Effector CD4-positive, alpha-beta T cell (primary cell): ENCODE measurements around the gene OR2T2.
"Not testable (repeated sequence)": the region's sequence is repeated elsewhere in the genome, so short reads cannot be mapped to it uniquely, and the experiment has no call there.

Source experiments
- DNase-seq: peaks from one replicate; pipeline ENCODE4 v3.0.0-alpha.2; 2020

The OR2T2 gene

DNA sequence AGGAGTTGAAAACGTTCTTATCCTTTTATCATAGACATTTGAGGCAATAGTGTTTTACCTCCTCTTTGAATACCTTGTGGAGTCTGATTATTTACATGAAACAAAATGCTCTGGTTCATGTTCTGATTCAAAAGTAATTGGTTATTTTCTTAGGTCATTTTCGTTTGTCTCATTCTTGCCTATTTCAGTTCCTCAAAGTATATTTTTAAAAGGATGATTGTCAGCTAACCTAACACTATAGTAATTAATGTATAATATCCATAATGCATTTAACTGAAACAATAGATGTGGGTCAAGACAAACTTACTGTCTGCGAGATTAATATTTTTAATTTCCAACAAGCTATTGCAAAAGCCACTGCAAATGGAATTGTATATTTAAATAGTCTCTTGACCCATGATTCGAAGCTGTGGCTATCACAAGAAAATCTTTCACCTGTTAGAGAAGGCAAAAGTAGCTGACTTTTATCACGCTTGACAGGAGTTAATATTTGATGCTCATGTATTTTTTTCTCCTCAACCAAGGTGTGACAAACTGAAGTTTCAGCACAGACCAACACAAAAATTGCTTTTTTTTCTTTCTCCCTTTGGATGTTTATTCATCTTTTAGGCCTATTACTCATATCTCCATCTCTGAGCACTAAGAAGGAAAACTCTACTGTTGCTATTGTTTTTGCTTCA is 5.2 kb downstream of the OR2T2 start:
- DNase-seq, result not testable (repeated sequence)

DNA sequence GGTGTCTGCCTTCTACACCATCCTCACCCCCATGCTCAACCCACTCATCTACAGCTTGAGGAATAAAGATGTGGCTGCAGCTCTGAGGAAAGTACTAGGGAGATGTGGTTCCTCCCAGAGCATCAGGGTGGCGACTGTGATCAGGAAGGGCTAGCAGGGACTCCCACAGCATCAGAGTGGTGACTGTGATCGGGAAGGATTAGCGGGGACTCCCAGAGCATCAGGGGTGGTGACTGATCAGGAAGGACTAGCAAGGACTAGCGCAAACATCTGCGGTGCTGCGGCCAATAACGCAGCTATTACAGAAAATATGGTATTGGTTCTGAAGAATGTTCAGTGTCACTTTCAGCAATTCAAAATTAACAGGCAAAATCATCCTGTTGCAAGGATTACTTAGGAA is 8.2 kb downstream of the OR2T2 start:
- not testable (repeated sequence) for DNase-seq

DNA sequence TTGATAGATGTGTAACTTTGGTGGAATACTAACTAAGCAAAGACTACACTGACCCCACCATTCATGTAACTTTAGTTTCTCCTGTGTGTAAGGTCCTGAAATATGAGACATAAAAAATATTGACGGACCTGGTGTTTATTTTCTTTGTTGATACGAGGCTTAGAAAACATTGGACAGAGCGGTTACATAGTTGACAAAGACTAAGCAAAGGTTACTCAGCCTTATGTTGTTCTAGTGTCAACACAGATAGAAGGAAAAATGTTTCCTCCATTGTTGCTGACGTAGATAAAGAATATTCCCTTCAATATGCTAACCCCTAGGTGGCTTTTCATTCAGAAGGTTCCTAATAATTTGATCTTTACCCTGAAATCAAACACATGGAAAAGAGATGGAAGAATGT is 9.6 kb downstream of the OR2T2 start:
- not testable (repeated sequence) for DNase-seq

DNA sequence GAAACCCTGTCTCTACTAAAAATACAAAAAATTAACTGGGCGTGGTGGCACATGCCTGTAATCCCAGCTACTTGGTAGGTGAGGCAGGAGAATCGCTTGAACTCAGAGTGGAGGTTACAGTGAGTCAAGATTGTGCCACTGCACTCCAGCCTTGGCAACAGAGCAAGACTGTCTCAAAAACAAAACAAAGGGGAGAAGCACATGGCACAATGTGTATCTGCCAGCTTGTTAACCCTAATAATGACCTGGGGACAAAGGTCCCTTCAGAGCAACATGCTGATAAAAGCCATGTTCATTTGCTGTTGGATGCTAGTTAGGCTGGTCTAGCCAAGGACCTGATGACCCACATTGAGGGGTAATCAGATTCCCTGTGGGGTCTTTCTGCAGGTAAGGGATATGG is 11.2 kb downstream of the OR2T2 start:
- not testable (repeated sequence) for DNase-seq

DNA sequence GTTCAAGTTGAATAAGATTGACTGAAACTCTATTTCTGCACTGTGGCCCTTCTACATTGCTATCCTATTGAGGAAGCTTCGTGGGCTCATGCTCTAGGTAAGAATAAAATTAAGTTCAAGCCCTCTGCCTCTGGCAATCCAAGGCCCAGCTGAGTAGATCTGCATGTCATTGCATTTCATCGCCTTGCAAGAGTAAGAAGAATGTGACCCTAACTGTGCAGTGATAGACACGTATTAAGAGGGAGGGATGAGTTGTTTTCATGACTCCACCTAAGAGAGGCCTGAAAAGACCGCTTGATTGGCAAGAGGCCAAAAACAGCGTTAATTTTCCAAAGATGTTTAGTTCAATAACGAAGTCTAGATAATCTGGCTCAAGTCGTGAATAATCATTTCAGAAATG is 13.7 kb downstream of the OR2T2 start:
- not testable (repeated sequence) for DNase-seq

DNA sequence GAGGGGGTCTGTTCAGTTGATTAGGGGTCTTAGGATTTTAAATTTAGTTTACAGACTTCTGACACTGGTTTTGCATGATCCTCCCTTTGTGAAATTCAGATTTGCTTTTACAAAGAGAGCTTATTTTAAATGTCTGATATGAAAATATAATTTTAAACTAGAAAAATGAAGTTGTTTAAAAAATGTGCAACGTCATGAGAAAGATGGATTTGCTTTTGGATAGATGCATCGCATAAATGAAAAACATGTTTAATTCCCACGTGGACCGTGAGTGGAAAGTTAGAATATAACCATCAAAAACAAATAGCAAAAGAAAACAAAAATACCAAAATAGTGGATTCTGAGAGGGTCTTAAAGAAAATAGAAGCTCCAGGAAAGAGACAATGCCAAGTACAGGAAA is 25.7 kb downstream of the OR2T2 start:
- DNase-seq, result no peak

DNA sequence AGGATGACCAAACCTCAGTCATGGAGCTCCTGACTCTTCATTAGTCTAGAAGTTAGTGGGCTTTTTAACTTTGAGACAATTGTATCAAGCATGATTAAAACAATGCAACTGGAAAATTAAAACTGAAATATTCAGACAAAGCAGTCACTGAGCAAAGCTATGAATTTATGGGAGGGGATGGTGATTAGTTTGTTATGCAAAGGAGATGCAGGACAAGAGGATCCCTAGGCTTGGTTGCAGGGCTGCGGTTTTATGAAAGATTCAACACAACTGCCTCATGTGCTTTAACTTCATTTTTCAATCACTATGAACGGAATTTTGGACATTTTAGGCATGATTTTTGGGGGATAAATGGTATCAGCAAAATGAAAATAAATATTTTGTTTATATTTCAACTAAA is 26.7 kb downstream of the OR2T2 start:
- DNase-seq, result not testable (repeated sequence)

DNA sequence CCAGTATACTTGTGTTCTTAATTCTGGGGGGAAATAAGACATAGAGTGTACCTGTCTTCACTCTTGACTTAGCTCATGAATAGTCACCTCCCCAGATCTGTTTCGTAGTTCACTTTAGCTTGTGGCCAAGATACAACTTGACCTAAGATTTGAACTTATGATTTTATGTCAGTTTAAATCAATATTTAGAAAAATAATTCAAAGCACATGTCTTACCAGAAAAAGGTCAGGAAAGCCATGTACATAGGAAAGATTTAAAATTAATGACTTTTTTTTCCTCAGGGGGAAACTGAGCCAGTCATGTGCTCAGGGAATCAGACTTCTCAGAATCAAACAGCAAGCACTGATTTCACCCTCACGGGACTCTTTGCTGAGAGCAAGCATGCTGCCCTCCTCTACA is 27.6 kb downstream of the OR2T2 start, which contains the start of gene OR2T3:
TSS of gene OR2T3 (plus strand) at position 301 of the 400 bp plus-strand sequence. CDS start at position 301, 0 bp downstream.
- DNase-seq, result not testable (repeated sequence)

DNA sequence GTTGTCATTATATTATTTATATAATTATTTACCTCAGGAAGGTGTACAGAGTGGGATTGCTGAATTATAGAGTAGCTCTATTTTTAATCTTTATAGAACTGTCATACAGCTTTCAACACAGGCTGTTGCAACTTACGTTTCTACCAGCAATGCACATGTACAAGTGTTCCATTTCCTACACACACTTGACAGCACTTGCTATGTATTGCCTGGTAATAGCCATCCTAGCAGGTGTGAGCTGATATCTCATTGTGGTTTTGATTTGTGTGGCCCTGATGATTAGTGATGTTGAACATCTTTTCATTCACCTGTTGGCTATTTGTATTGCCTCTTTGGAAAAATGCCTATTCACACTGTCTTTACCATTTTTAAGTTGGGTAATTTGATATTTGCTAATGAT is 30.2 kb downstream of the OR2T2 start:
- not testable (repeated sequence) for DNase-seq

DNA sequence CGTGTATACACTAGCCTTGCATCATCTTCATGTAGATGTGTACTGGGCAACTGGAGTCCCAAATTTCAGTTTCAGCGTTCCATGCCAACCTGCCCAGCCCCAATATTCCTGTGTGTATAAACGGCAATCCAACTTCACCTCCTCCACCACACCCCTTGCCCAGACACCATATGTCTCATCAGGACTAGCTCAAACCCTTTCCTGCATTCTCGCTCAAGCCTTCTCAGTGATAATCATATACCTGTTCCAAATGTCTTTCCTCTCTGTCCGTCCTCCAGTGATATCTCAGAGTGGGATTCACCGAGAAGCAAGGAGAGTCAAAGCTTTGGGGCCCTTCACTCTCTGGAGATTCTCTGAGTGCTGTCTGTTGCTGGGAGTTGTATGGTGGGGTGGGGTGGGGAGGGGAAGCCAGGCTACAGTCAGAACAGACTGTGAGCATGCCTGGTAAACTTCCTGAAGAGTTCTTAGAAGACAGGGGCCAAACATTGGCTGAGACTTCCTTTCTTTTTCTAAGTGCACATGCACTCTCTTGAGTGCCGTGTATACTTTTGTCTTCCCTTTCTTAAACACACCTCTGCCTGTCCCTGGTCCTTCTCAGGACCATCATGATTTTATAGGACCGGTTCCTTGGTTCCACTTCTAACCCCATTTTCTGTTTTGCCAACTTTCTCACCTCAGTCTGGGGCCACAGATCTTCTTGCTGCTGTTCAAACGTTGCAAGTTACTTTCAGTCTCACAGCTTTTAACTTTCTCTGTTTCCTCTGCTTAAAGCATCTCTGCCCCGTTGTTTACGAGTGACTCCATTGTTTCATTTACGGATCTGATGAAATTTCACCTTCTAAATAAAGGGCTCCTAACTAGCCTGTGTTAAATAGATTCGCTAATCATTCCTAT is 36.5 kb downstream of the OR2T2 start:
- DNase-seq, result not testable (repeated sequence)

DNA sequence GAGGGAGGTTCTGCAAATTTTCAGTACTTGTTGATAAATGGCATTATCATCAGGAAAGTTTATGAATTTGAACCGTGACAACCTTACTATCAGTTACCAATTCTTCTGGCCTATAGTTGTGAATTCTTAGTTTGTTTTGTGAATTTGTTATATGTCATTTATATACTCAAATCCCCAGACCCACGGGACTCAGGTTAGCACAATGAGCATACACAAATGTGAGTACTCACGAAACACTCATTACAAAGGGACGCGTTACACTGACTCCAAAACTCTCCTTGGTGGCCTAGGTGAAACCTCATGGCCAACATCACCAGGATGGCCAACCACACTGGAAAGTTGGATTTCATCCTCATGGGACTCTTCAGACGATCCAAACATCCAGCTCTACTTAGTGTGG is 42.9 kb downstream of the OR2T2 start, which contains the start of gene OR2T5:
TSS of gene OR2T5 (plus strand) at position 301 of the 400 bp plus-strand sequence. CDS start at position 301, 0 bp downstream.
- DNase-seq, result not testable (repeated sequence)

DNA sequence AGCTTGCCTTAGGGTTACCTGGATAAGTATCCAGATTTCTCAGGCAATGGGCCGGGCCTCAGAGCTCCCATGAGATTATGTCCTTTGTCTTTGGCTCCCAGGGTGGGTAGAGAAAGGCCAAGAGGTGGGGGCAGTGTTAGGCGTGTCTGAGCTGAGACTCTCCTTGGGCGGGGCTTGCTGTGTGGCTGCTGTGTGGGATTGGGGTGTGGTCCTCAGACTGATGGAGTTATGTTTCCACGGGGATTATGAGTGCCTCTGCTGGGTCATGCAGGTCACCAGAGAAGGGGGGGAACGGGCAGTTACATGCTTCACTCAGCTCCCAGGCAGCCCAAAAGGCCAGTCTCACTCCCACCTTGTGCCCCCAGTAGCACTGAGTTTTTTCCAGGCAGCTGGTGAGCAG is 51.2 kb downstream of the OR2T2 start:
- DNase-seq, result not testable (repeated sequence)

DNA sequence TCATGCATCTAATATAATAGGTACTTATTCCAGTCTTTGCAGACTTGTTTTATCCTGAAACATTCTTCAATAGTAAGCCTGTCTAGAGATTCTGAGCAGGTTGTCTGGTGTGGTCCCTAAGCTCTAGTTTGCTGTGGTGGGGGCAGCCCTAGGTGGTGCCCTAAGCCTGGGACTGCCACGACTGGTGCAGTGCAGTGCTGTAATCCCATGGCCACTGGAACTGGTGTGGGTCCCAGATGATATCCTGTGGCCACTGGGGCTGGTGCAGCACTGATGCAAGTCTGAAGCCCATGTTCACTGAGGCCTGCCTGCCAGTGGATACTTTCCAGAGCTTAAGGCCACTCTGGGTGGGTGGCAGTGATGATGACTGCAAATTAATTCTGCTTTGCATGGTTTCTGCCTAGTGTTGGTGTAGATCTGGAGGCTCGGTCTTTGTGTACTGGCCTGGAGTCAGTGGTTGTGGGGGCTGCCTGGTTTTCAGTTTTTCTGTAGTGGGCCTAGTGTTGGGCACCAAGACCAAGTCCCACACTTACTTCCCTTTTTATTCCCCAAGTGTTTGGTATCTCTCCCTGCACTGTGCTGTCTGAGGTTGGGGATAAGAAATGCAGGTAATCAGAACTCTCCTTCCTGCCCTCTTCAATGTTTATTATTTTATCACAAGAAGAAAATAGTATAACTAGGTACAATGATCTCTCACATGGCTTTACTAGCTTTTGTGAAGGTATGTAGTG is 55.0 kb downstream of the OR2T2 start:
- not testable (repeated sequence) for DNase-seq
